ENCODE measurements around the gene DLAT.
A peak's percentile ranks its signal among the peaks of the same experiment; 100 is the strongest.
"Not testable (repeated sequence)": the region's sequence is repeated elsewhere in the genome, so short reads cannot be mapped to it uniquely, and the experiment has no call there.

The DLAT gene

DNA sequence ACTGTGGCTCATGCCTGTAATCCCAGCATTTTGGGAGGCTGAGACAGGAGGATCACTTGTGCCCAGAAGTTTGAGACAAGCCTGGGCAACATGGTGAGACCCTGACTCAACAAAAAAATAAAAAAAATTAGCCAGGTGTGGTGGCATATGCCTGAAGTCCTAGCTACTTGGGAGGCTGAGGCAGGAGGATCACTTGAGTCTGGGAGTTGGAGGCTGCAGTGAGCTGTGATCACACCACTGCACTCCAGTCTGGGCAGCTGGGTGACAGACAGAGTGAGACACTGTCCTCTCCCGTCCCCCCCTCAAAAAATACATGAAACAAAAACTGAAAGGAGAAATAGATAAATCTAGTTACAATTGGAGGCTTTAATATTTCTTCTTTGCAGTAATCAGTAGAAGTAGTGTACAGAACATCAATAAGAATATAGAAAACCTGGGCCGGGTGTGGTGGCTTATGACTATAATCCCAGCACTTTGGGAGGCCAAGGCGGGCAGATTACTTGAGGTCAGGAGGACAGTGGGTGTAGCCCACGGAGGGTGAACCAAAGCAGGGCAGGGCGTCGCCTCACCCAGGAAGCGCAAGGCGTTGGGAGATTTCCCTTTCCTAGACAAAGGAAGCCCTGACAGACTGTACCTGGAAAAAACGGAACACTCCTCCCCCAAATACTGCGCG is 19.6 kb upstream of the DLAT start:
- no peak for DNase-seq

- DNase-seq, result not testable (repeated sequence)
These were observed 19.1 kb upstream of the DLAT start for GRCh38 chr11:112006095-112006441.

DNA sequence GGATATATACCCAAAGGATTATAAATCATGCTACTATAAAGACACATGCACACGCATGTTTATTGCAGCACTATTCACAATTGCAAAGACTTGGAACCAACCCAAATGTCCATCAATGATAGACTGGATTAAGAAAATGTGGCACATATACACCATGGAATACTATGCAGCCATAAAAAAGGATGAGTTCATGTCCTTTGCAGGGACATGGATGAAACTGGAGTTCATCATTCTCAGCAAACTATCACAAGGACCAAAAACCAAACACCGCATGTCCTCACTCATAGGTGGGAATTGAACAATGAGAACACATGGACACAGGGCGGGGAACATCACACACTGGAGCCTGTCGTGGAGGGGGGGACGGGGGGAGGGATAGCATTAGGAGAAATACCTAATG is 13.8 kb upstream of the DLAT start:
- not testable (repeated sequence) for DNase-seq

- DNase-seq, result peak; percentile 20
These were observed 12.3 kb upstream of the DLAT start for GRCh38 chr11:112012874-112013273.

GRCh38 chr11:112013497-112014164 is 11.6 kb upstream of the DLAT start:
- DNase-seq, result no peak

GRCh38 chr11:112016088-112016764 is 9.0 kb upstream of the DLAT start:
- DNase-seq, result peak; percentile 61

DNA sequence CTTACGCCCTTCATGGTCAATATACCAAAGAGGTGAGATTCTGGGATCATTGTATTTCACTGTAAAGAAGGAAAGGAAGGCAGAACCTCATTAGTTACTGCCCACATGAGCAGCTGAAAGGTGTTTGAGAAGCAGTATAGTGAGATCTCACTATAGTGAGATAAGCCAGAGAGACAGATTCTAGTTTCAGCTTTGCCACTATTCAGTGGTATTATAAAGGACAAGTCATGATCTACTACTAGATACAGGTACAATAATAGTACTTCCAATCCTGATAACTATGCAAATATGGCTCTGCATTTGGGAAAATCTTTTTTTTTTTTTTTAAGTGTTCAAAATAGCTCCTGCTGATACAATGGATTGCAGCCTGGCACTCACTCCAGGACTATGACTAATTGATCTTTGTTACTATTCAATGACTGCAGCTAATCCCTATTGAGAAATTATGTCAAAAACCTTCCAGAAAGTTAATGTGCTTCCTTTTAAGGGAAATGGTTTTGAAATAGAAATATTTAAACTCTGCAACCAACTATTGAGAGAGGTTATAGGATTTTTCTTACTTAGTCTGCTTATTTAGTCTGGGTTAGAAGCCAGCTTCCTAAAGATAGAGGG is 8.3 kb upstream of the DLAT start:
- peak; percentile 84 for DNase-seq

- DNase-seq, result peak; percentile 39
These were observed 7.7 kb upstream of the DLAT start for GRCh38 chr11:112017538-112017937.

DNA sequence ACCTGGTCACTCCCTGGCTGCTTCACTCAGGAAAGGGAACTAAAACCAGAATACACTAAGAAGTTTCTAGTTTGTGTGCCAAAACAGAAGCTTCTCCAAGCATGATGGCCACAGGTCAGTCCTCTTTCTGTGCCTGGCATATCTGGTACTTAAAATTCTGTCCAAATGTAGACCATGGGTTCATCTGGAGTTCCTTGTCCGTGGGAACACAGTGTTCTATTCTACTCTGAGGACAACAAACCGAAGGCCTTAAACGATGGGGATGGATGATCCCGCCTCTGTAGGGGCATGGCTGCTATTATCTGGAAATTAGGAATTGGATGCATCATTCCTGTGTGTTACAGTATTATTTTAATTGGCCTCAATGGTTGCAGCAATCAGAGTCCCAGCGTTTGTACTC is 6.1 kb upstream of the DLAT start:
- DNase-seq, result no peak

DNA sequence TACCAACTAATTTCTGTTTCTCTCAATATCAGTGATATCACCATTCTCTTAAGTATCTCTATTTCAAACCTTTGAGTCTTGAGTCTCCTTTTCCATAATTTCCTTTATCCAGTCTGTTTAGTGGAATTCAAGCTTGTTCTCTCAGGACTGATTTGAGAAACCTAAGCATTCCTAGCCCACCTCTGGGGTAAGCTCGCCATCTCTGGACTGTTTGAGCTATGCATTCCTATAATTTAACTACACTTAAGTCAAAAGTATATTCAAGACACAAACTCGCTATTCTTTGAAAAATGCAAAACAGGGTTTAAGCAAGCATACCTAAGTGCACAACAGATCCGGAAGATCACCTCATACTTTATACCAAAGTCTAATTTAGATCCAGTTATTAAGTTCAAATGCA is 2.1 kb upstream of the DLAT start:
- DNase-seq, result no peak

DNA sequence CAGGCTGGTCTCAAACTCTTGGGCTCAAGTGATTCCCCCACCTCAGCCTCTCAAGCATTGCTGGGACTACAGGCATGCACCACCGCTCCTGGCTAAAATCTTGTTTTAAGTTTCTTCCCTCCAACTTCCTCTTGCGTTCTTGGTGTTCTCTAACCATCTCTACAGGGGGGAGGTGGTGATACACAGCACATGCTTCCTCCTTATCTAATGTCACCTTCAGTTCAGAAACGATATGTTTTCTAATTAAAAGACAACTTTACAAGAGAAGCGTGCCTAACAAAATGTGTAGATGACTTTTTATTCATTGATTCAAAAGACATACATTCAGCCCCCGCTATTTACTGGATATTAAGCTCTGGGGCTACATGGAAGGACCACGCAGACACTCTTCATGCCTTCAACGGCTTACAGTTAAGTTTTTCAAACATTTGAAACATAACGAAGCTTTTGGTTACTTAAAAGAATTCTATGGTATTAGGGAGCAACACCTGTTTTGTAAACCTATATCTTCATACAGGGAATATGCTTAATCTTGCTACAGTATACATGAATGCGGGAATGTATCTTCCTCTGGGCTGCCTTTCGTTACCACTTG is 933 bp upstream of the DLAT start:
- no peak for DNase-seq

DNA sequence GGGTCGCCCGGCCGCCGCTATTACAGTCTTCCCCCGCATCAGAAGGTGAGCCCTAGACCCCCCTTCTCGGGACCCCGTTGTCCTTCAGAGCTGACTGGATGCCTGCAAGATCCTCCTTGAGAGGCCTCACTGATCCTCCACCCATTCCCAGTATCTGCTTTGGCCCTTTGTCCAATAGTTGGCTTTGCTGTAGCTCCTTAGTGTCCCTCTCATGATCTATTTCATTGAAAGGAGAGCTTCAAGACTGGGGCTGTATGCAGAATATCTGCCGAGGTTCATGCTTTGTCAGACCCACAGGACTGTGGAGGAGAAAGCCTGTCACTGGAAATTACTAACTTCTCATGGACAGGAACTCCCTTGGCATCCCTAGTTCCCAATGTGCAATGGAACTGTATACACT is 499 bp downstream of the DLAT start:
- no peak for DNase-seq

GRCh38 chr11:112026784-112027410 is 1.7 kb downstream of the DLAT start:
- DNase-seq, result not testable (repeated sequence)

GRCh38 chr11:112029460-112029859 is 4.3 kb downstream of the DLAT start:
- no peak for DNase-seq

- no peak for DNase-seq
These were observed 8.7 kb downstream of the DLAT start for GRCh38 chr11:112033902-112034301.

GRCh38 chr11:112037527-112037926 is 12.3 kb downstream of the DLAT start:
- no peak for DNase-seq

DNA sequence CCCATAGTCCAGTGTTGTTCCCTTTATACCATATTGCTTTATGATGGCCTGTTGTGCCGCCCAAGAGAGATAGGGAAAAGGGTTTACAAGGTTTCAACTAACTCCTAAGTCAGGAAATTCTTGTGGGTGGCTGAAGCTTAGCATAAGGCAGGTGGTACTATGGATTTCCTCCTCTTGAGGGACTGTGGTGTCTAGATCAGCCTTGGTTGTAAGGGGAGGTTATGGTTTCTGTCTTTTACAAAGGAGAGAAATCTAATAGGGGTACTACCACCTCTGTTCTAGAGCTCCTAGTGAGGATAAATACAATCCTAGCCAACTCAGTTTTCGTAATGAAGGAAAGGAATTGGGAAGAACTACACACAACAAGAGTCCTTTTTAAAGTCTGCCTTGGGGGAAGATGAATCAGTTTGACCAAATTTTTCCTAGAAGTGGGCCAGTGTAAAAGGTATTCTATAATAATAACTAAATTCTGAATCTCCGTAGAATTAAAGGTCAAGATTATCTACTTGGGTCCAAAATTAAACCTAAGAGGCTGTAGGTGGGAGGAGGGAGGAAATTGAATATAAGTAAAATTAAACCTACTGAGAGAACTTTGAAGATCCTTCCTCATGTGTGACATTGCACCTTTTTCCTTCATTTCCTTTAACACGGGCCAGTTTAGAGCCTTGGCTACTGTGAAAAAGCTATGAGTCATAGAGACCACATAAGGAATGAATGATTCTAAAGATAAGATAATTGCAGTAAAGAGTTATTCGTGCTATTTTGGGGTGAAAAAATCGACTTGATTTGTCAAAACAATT is 17.2 kb downstream of the DLAT start:
- peak; percentile 22 for DNase-seq

DNA sequence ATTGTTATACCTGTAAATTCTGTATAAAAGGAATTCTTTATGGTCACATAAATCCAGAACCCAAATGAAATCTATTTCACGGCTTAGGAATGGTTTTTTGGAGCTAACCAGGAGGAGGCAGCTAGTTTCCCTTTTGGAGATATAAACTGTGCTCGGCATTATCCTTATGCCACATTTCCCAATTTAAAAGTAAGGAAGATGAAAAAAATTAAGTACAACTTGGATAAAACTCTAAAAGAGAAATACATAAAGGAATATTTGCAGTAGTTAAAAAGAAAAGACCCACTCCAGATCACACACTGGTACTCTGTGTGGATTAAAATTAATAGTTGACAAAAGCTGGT is 17.7 kb downstream of the DLAT start:
- no peak for DNase-seq

GRCh38 chr11:112044961-112045360 is 19.8 kb downstream of the DLAT start:
- DNase-seq, result no peak

- DNase-seq, result not testable (repeated sequence)
These were observed 21.4 kb downstream of the DLAT start for GRCh38 chr11:112046647-112047046.

- not testable (repeated sequence) for DNase-seq
These were observed 23.0 kb downstream of the DLAT start for GRCh38 chr11:112048256-112048655.

GRCh38 chr11:112049777-112050176 is 24.6 kb downstream of the DLAT start:
- no peak for DNase-seq
